Measurements from ENCODE around the gene CCDC57.

DNA sequence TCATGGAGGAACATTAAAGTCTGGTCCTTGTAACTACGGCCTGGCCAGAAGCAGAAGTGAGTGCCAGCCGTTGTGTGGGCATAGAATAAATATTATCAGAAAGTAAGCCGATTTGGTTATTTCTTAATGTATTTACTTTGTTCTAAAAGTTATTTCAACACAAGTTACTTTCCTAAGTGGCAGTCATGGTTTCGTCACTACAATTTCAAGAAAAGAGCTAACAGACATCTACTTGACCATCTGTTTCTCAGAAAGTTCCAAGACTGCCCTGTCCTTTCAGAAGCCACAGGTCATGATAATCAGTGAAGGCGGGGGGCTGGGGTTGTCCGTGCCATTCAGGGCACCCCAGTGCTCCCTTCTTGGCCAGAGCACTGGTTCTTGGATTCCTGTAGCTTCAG is 99.7 kb downstream of the CCDC57 start:
- TF ChIP-seq CTCF (IDR thresholded peaks at IDR 0.05) (no peak), POLR2A (IDR thresholded peaks at IDR 0.05) (no peak)
